ENCODE measurements around the gene DNMT3A. TPM values are rescaled to one million over a fixed set of nuclear protein-coding genes. Genes with fewer than 3 reads are reported as not detected.

DNMT3A gene
- total RNA-seq, 1 experiment from 2014 or later: 215 TPM

DNA sequence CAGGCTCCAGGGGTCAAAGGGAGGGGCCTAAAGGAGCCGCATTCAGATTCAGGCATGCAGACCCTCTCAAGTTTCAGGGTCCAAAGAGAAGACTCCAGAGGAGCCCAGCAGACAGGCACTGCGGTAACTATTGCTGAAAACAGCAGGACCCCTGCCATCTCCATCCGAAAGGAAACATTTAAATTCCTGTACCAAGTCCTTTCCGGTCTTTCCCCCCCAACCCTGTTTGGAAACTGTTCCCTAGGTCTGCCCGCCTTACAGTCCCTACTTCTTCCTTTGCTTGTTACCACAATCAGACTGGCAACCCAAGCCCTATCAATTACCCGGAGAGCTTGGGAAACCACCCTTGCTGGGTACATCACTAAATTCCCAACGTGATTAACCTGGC lies 82.0 kb downstream of the DNMT3A start:
- no peak overlapping the region for H4K5ac ChIP-seq (ENCODE audit: insufficient read length, low read depth, low read length)
- H2AFZ ChIP-seq (ENCODE audit: low read length): no peak overlapping the region
- peaks cover 72 to 73% of the 10 kb centered on the region in 2 experiments for H3K4me1 Mint-ChIP-seq
- H3K56ac ChIP-seq (ENCODE audit: insufficient read length, low read depth, low read length): no peak overlapping the region
- no peaks in the 10 kb centered on the region for H3K79me1 ChIP-seq (ENCODE audit: insufficient read depth, low read depth, low read length, poor library complexity, severe bottlenecking)
- H3K4me3 Mint-ChIP-seq: peak overlapping the region; percentile 27 to 67
- peak overlapping the region; percentile 67 for H3K27ac ChIP-seq (ENCODE audit: insufficient read length, low read depth, low read length)
- no peak overlapping the region for H2BK5ac ChIP-seq (ENCODE audit: insufficient read length, low read length)
- no peak overlapping the region for H3K4ac ChIP-seq (ENCODE audit: low read depth, low read length)
- H4K8ac ChIP-seq (replicated peaks; ENCODE audit: insufficient read length, low read depth, low read length): no peak overlapping the region
- peaks cover 33% of the 10 kb centered on the region; the same call in 1 of the 2 replicates for H3K4me1 ChIP-seq (ENCODE audit: insufficient read depth, low read length)
- no peak overlapping the region for H3K18ac ChIP-seq (ENCODE audit: insufficient read length, low read depth, low read length)
- TF ChIP-seq, protein P1, sequence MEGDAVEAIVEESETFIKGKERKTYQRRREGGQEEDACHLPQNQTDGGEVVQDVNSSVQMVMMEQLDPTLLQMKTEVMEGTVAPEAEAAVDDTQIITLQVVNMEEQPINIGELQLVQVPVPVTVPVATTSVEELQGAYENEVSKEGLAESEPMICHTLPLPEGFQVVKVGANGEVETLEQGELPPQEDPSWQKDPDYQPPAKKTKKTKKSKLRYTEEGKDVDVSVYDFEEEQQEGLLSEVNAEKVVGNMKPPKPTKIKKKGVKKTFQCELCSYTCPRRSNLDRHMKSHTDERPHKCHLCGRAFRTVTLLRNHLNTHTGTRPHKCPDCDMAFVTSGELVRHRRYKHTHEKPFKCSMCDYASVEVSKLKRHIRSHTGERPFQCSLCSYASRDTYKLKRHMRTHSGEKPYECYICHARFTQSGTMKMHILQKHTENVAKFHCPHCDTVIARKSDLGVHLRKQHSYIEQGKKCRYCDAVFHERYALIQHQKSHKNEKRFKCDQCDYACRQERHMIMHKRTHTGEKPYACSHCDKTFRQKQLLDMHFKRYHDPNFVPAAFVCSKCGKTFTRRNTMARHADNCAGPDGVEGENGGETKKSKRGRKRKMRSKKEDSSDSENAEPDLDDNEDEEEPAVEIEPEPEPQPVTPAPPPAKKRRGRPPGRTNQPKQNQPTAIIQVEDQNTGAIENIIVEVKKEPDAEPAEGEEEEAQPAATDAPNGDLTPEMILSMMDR (conservative IDR thresholded peaks at IDR 0.05): no peak
- H3K14ac ChIP-seq (ENCODE audit: insufficient read depth, low read length): no peak overlapping the region
- no peak overlapping the region for H2BK12ac ChIP-seq (ENCODE audit: insufficient read length, low read depth, low read length)
- H2BK120ac ChIP-seq (ENCODE audit: low read depth, low read length, poor library complexity, severe bottlenecking): no peak overlapping the region
- H3K27me3 ChIP-seq (ENCODE audit: insufficient read depth, low read length): no peaks in the 10 kb centered on the region
- peak overlapping the region; percentile 95 to 98 (median 97) for H3K27ac Mint-ChIP-seq
- H3T11ph ChIP-seq (ENCODE audit: low read length): no peak overlapping the region
- H4K91ac ChIP-seq (ENCODE audit: insufficient read length, low read depth, low read length): no peak overlapping the region
- no peaks in the 10 kb centered on the region for H3K79me2 ChIP-seq (ENCODE audit: insufficient read depth, low read length)
- H2BK20ac ChIP-seq (ENCODE audit: low read depth, low read length, poor library complexity, severe bottlenecking): no peak overlapping the region
- no peaks in the 10 kb centered on the region; a peak in 1 of 5 replicates for H3K9me3 Mint-ChIP-seq
- H2BK15ac ChIP-seq (ENCODE audit: low read depth, low read length): no peak overlapping the region
- no peak overlapping the region for H2AK5ac ChIP-seq (ENCODE audit: insufficient read length, low read length)
- peak; percentile 96 for DNase-seq
- WGBS (ENCODE audit: extremely low coverage, insufficient read length, low lambda C conversion rate): no CpG with 5 or more reads among the region's 7 CpGs
- H3K36me3 Mint-ChIP-seq (ENCODE audit: insufficient read depth in 1 of 3, low read depth in 3 of 3): peaks cover 11 to 17% (median 16%) of the 10 kb centered on the region in 3 experiments
- no peaks in the 10 kb centered on the region for H3K9me3 ChIP-seq (ENCODE audit: control insufficient read depth, low read depth, low read length)
- H4K20me1 ChIP-seq (ENCODE audit: control insufficient read depth, insufficient read depth, insufficient read length): no peaks in the 10 kb centered on the region
- no peak overlapping the region for H3K9ac ChIP-seq (ENCODE audit: extremely low read depth, insufficient read length, low read length)
- H3K27me3 Mint-ChIP-seq (ENCODE audit: low read depth): no peaks in the 10 kb centered on the region; the same call in 1 of the 2 replicates
- peak overlapping the region; percentile 49 for H3K4me2 ChIP-seq (ENCODE audit: insufficient read depth, insufficient read length, low read length)
- H3K23ac ChIP-seq (ENCODE audit: insufficient read length, low read depth, low read length): no peak overlapping the region
- no peaks in the 10 kb centered on the region for H3K23me2 ChIP-seq (ENCODE audit: insufficient read length, low read depth, low read length, poor library complexity, severe bottlenecking)

Data from H9 (cell line).